Lung (tissue), 12 donors: ENCODE data around the gene FMNL3. TPM values are rescaled to one million over a fixed set of nuclear protein-coding genes. Genes with fewer than 3 reads are reported as not detected.

Experiments
- ATAC-seq: fragments of 200-7000 bp; cut with Tn5 transposase; one replicate; pipeline ENCODE4 v1.9.1; 2020; ENCODE audit warnings: moderate number of reproducible peaks; ENCODE audit not compliant: insufficient read depth, low FRiP score
- DNase-seq, 3 donors: peaks; one replicate each; pipeline ENCODE4 v3.0.0-alpha.2; 2013 to 2017
- H3K27ac ChIP-seq, 2 donors: one replicate each; pipeline ENCODE4 v1.5.1; 2013; ENCODE audit warnings: mild to moderate bottlenecking in 2 of 2, moderate library complexity in 2 of 2, control low read depth in 1 of 2, inconsistent platforms in 1 of 2, low read depth in 1 of 2, low read length in 1 of 2
- H3K27me3 ChIP-seq, 3 donors: one replicate each; pipeline ENCODE4 v1.5.1; 2013; ENCODE audit warnings: low read length in 2 of 3; ENCODE audit not compliant: control insufficient read depth in 3 of 3, insufficient read depth in 3 of 3
- H3K36me3 ChIP-seq, 4 donors: one replicate each; pipeline ENCODE4 v1.5.1; 2013; ENCODE audit warnings: low read length in 4 of 4, mild to moderate bottlenecking in 1 of 4, moderate library complexity in 1 of 4; ENCODE audit not compliant: control insufficient read depth in 4 of 4, insufficient read depth in 4 of 4
- H3K4me1 ChIP-seq, 5 donors: one replicate each; pipeline ENCODE4 v1.5.1; 2013; ENCODE audit warnings: low read length in 5 of 5, mild to moderate bottlenecking in 2 of 5, moderate library complexity in 1 of 5; ENCODE audit not compliant: control insufficient read depth in 5 of 5, insufficient read depth in 5 of 5
- H3K4me3 ChIP-seq: one replicate; pipeline ENCODE4 v1.5.1; 2013; ENCODE audit warnings: mild to moderate bottlenecking, control low read depth, moderate library complexity
- H3K9ac ChIP-seq, 2 donors: one replicate each; pipeline ENCODE4 v1.5.1; 2013; ENCODE audit warnings: low read length in 2 of 2, control low read depth in 1 of 2; ENCODE audit not compliant: insufficient read depth in 1 of 2
- H3K9me3 ChIP-seq, 4 donors: one replicate each; pipeline ENCODE4 v1.5.1; 2013; ENCODE audit warnings: low read length in 3 of 4, mild to moderate bottlenecking in 1 of 4, moderate library complexity in 1 of 4; ENCODE audit not compliant: control insufficient read depth in 4 of 4, insufficient read depth in 3 of 4
- CTCF ChIP-seq: IDR thresholded peaks from 2 replicates; pipeline ENCODE4 v1.5.1; 2012; ENCODE audit warnings: mild to moderate bottlenecking; ENCODE audit errors: control extremely low read depth, extremely low read depth
- WGBS, 2 donors: extraction: QIAGEN DNeasy Blood & Tissue Kit; methylation state at CpG; one replicate each; pipeline ENCODE4 v1.1.7; 2013; 5-methylcytosine and 5-hydroxymethylcytosine counted together
- polyA plus RNA-seq, 2 donors: library from polyadenylated mRNA; stranded (reverse); fragments of 200-250 nt; gene quantifications; one replicate each; pipeline ENCODE4 v1.2.1, GENCODE V29; 2013
- total RNA-seq, 2 donors: library from RNA; depleted of rRNA in 1 of 2; stranded (reverse); fragments of >200 nt in 1 of 2; gene quantifications; one replicate each; pipeline ENCODE4 v1.2.1, GENCODE V29; 2014 to 2021
- donor health status: control.
- donor health status: control.
- donor health status: Bipolar disorder and iron deficiency.
- donor health status: healthy.
- donor health status: DM: yes; HTN: yes; CAD: no.

The FMNL3 gene
- total and polyA plus RNA-seq, 4 donors, result 11.5 to 51.2 (median 22.4) TPM

- H3K27me3 ChIP-seq, result no peaks in the 10 kb centered on the region
- no peak for TF ChIP-seq CTCF
- 93 to 95% methylated on average over 3 of the region's 3 CpGs for WGBS, 2 donors
- H3K9me3 ChIP-seq, result no peaks in the 10 kb centered on the region
- no peak overlapping the region for H3K9ac ChIP-seq
- DNase-seq (no peak), ATAC-seq (no peak)
- no peaks in the 10 kb centered on the region for H3K36me3 ChIP-seq
- peaks cover 10 to 53% (median 23%) of the 10 kb centered on the region in 5 donors for H3K4me1 ChIP-seq
- H3K4me3 ChIP-seq, result no peak overlapping the region
- H3K27ac ChIP-seq, result no peak overlapping the region
Measured at GRCh38 chr12:49702009-49702408, 5.2 kb downstream of the FMNL3 start.

- Histone ChIP-seq H3K9ac (peak overlapping the region in 1 of 2 donors; percentile 17), H3K9me3 (no peaks in the 10 kb centered on the region), H3K36me3 (no peaks in the 10 kb centered on the region), H3K4me1 (peaks cover 10 to 33% (median 16%) of the 10 kb centered on the region in 5 donors), H3K27ac (peak overlapping the region; percentile 52 to 53), H3K4me3 (no peak overlapping the region), H3K27me3 (no peaks in the 10 kb centered on the region)
- TF ChIP-seq CTCF, result no peak
- ATAC-seq (peak; percentile 81), DNase-seq (peak; percentile 30 to 66 (median 47))
- WGBS, 2 donors, result 6 to 8% methylated on average over 8 of the region's 8 CpGs
Measured at GRCh38 chr12:49698619-49699545, 8.3 kb downstream of the FMNL3 start.

GRCh38 chr12:49697808-49698207 lies 9.4 kb downstream of the FMNL3 start:
- WGBS, 2 donors, result 78 to 79% methylated on average over 4 of the region's 4 CpGs
- H3K27ac ChIP-seq, result peak overlapping the region in 1 of 2 donors; percentile 52

More at GRCh38 chr12:49697808-49698207, 9.4 kb downstream of the FMNL3 start:
- no peak for DNase-seq
- H3K27me3 ChIP-seq, result no peaks in the 10 kb centered on the region
- TF ChIP-seq CTCF, result no peak
- H3K9ac ChIP-seq, result no peak overlapping the region
- H3K9me3 ChIP-seq, result no peaks in the 10 kb centered on the region
- H3K4me3 ChIP-seq, result no peak overlapping the region
- ATAC-seq, result no peak
- peaks cover 4 to 22% (median 10%) of the 10 kb centered on the region in 5 donors for H3K4me1 ChIP-seq
- H3K36me3 ChIP-seq, result no peaks in the 10 kb centered on the region
